Activated CD4-positive, alpha-beta T cell treated with anti-CD3 and anti-CD28 coated beads, Interleukin-2, amount 10 ng/mL, durations not matched to agents 24 days and 14 days (primary cell): ENCODE data around the gene JMJD4. TPM values are rescaled to one million over a fixed set of nuclear protein-coding genes. Genes with fewer than 3 reads are reported as not detected.

Source experiments
- DNase-seq: peaks from one replicate; pipeline ENCODE4 v3.0.0; 2022
- H3K27ac Mint-ChIP-seq: one replicate; pipeline ENCODE4 v1.8.0; 2022; ENCODE audit warnings: mild to moderate bottlenecking, mixed read lengths
- H3K27me3 Mint-ChIP-seq: one replicate; pipeline ENCODE4 v1.8.0; 2022; ENCODE audit warnings: mixed read lengths
- H3K36me3 Mint-ChIP-seq: one replicate; pipeline ENCODE4 v1.8.0; 2022; ENCODE audit warnings: low read depth, mild to moderate bottlenecking, mixed read lengths
- H3K4me1 Mint-ChIP-seq: one replicate; pipeline ENCODE4 v1.8.0; 2021; ENCODE audit warnings: mixed read lengths
- H3K4me3 Mint-ChIP-seq: one replicate; pipeline ENCODE4 v1.8.0; 2022; ENCODE audit warnings: mild to moderate bottlenecking, moderate library complexity, mixed read lengths
- H3K9me3 Mint-ChIP-seq: one replicate; pipeline ENCODE4 v1.8.0; 2021; ENCODE audit warnings: mixed read lengths
- intact Hi-C: fragments of 100-400 bp; cut with micrococcal nuclease; formaldehyde crosslinking; loops from one replicate; pipeline ENCODE4 v1.15.1; 2023
- total RNA-seq: library from RNA; stranded (reverse); gene quantifications from 2 replicates; pipeline ENCODE4 v1.2.3, GENCODE V29; 2022

The JMJD4 gene
- total RNA-seq, 1 donor from 2014 or later, result 35.1 TPM

- Mint-ChIP-seq H3K36me3 (peaks cover 38% of the 10 kb centered on the region), H3K4me3 (no peak overlapping the region), H3K9me3 (no peaks in the 10 kb centered on the region), H3K4me1 (peaks cover 26% of the 10 kb centered on the region), H3K27ac (no peak overlapping the region), H3K27me3 (no peaks in the 10 kb centered on the region)
- no peak for DNase-seq
- intact Hi-C loops, result no loop called here
Measured at GRCh38 chr1:227753999-227754711, 19.1 kb upstream of the JMJD4 start.

- intact Hi-C loops, result no loop called here
- Mint-ChIP-seq H3K27ac (no peak overlapping the region), H3K27me3 (no peaks in the 10 kb centered on the region), H3K36me3 (peaks cover 19% of the 10 kb centered on the region), H3K4me1 (peaks cover 18% of the 10 kb centered on the region), H3K9me3 (no peaks in the 10 kb centered on the region), H3K4me3 (no peak overlapping the region)
- DNase-seq, result no peak
Measured at GRCh38 chr1:227749916-227750710, 15.0 kb upstream of the JMJD4 start.

- no peak for DNase-seq
- Mint-ChIP-seq H3K27me3 (no peaks in the 10 kb centered on the region), H3K36me3 (peaks cover 14% of the 10 kb centered on the region), H3K4me1 (peaks cover 23% of the 10 kb centered on the region), H3K9me3 (no peaks in the 10 kb centered on the region), H3K27ac (peak overlapping the region; percentile 78), H3K4me3 (no peak overlapping the region)
- intact Hi-C loops, result no loop called here
Measured at GRCh38 chr1:227749225-227749624, 14.1 kb upstream of the JMJD4 start.

GRCh38 chr1:227748496-227749182 lies 13.5 kb upstream of the JMJD4 start:
- Mint-ChIP-seq H3K36me3 (peaks cover 14% of the 10 kb centered on the region), H3K4me3 (peak overlapping the region; percentile 42), H3K27ac (peak overlapping the region; percentile 78), H3K27me3 (no peaks in the 10 kb centered on the region), H3K4me1 (peaks cover 24% of the 10 kb centered on the region), H3K9me3 (no peaks in the 10 kb centered on the region)
- intact Hi-C loops, result no loop called here
- peak; percentile 75 for DNase-seq

GRCh38 chr1:227747948-227748495 lies 12.9 kb upstream of the JMJD4 start:
- no peak for DNase-seq
- H3K27me3 Mint-ChIP-seq, result no peaks in the 10 kb centered on the region
- peak overlapping the region; percentile 42 for H3K4me3 Mint-ChIP-seq
- H3K9me3 Mint-ChIP-seq, result no peaks in the 10 kb centered on the region
- H3K27ac Mint-ChIP-seq, result no peak overlapping the region
- peaks cover 24% of the 10 kb centered on the region for H3K4me1 Mint-ChIP-seq
- intact Hi-C loops, result no loop called here
- H3K36me3 Mint-ChIP-seq, result peaks cover 14% of the 10 kb centered on the region

- peaks cover 13% of the 10 kb centered on the region for H3K36me3 Mint-ChIP-seq
- no peak overlapping the region for H3K4me3 Mint-ChIP-seq
- intact Hi-C loops, result no loop called here
- DNase-seq, result no peak
- peaks cover 24% of the 10 kb centered on the region for H3K4me1 Mint-ChIP-seq
- H3K9me3 Mint-ChIP-seq, result no peaks in the 10 kb centered on the region
- no peaks in the 10 kb centered on the region for H3K27me3 Mint-ChIP-seq
- H3K27ac Mint-ChIP-seq, result no peak overlapping the region
Measured at GRCh38 chr1:227747382-227747781, 12.3 kb upstream of the JMJD4 start.

- Mint-ChIP-seq H3K4me1 (peaks cover 24% of the 10 kb centered on the region), H3K27ac (no peak overlapping the region), H3K9me3 (no peaks in the 10 kb centered on the region), H3K36me3 (peaks cover 11% of the 10 kb centered on the region), H3K27me3 (no peaks in the 10 kb centered on the region), H3K4me3 (no peak overlapping the region)
- no peak for DNase-seq
- intact Hi-C loops, result no loop called here
Measured at GRCh38 chr1:227746676-227747075, 11.6 kb upstream of the JMJD4 start.

DNA sequence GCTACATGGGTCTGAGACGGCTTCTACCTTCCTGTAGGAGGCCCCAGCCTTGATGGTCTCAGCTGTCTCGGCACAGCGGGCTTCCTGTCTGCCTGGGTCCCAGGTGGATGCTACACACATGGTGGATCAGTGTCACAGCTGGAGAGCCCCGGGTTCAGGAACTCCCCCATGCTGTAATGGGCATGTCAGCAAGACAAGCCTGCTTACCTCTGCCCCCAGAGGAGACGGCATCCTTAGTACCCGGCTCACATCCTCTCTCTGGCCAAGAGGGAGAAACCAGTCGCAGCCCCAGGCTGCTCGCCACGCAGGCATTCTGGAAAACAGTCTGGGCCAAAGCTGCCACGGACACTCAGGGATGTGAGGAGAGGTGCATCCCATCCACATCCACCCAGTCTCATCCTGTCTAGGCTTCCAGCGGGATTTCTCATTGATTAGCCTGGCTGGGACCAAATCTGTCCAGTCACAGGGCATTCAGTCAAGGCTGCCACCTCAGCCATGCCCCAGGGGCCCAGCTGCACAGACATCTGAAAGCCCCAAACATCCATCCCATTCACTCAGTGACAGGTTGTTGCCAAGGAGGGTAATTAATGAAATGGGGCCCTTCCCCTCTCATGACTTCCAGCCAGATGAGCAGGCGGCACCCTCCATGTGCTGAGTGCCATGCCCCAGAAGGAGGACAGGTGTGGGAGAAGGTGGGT lies 10.6 kb upstream of the JMJD4 start:
- Mint-ChIP-seq H3K4me3 (no peak overlapping the region), H3K4me1 (peaks cover 28% of the 10 kb centered on the region), H3K36me3 (peaks cover 9% of the 10 kb centered on the region), H3K27me3 (no peaks in the 10 kb centered on the region), H3K9me3 (no peaks in the 10 kb centered on the region), H3K27ac (no peak overlapping the region)
- DNase-seq, result no peak
- intact Hi-C loops, result no loop called here

GRCh38 chr1:227744668-227745067 lies 9.6 kb upstream of the JMJD4 start:
- no peak overlapping the region for H3K27ac Mint-ChIP-seq
- peaks cover 32% of the 10 kb centered on the region for H3K4me1 Mint-ChIP-seq
- H3K36me3 Mint-ChIP-seq, result peaks cover 8% of the 10 kb centered on the region

GRCh38 chr1:227742738-227743715 lies 7.9 kb upstream of the JMJD4 start:
- no peaks in the 10 kb centered on the region for H3K9me3 Mint-ChIP-seq
- intact Hi-C loops, result no loop called here
- H3K36me3 Mint-ChIP-seq, result no peaks in the 10 kb centered on the region
- no peak overlapping the region for H3K4me3 Mint-ChIP-seq
- DNase-seq, result no peak
- H3K27me3 Mint-ChIP-seq, result no peaks in the 10 kb centered on the region
- peaks cover 20% of the 10 kb centered on the region for H3K4me1 Mint-ChIP-seq
- H3K27ac Mint-ChIP-seq, result no peak overlapping the region

More at GRCh38 chr1:227744668-227745067, 9.6 kb upstream of the JMJD4 start:
- no peak for DNase-seq
- H3K9me3 Mint-ChIP-seq, result no peaks in the 10 kb centered on the region
- H3K27me3 Mint-ChIP-seq, result no peaks in the 10 kb centered on the region
- H3K4me3 Mint-ChIP-seq, result no peak overlapping the region
- intact Hi-C loops, result no loop called here

GRCh38 chr1:227741166-227741870 lies 6.2 kb upstream of the JMJD4 start:
- DNase-seq, result no peak
- Mint-ChIP-seq H3K4me3 (no peak overlapping the region), H3K4me1 (peaks cover 26% of the 10 kb centered on the region), H3K27me3 (no peaks in the 10 kb centered on the region), H3K36me3 (peaks cover 2% of the 10 kb centered on the region), H3K27ac (no peak overlapping the region), H3K9me3 (no peaks in the 10 kb centered on the region)
- intact Hi-C loops, result no loop called here

GRCh38 chr1:227740401-227740960 lies 5.4 kb upstream of the JMJD4 start:
- Mint-ChIP-seq H3K27me3 (peaks cover 2% of the 10 kb centered on the region), H3K27ac (no peak overlapping the region), H3K36me3 (peaks cover 4% of the 10 kb centered on the region), H3K4me3 (no peak overlapping the region), H3K9me3 (no peaks in the 10 kb centered on the region), H3K4me1 (peaks cover 32% of the 10 kb centered on the region)
- no peak for DNase-seq
- intact Hi-C loops, result no loop called here
